Activated T-helper 17 cell treated with anti-CD3 and anti-CD28 coated beads, Interleukin-2, amount 50 U/mL, for 72 hours (primary cell): Measurements from ENCODE around the gene LRRC23. TPM values are rescaled to one million over a fixed set of nuclear protein-coding genes. Genes with fewer than 3 reads are reported as not detected.

Experiments used
- ATAC-seq: fragments of 150-1000 bp; cut with Tn5 transposase; replicated peaks from 2 replicates; pipeline ENCODE4 v1.10.0; 2021; ENCODE audit warnings: mild to moderate bottlenecking, moderate library complexity
- H3K27ac Mint-ChIP-seq: one replicate; pipeline ENCODE4 v1.8.0; 2022; ENCODE audit warnings: mixed read lengths
- H3K27me3 Mint-ChIP-seq: one replicate; pipeline ENCODE4 v1.8.0; 2022; ENCODE audit warnings: mixed read lengths
- H3K36me3 Mint-ChIP-seq: one replicate; pipeline ENCODE4 v1.8.0; 2022; ENCODE audit warnings: low read depth, mild to moderate bottlenecking, mixed read lengths
- H3K4me1 Mint-ChIP-seq: one replicate; pipeline ENCODE4 v1.8.0; 2022; ENCODE audit warnings: mixed read lengths
- H3K4me3 Mint-ChIP-seq: one replicate; pipeline ENCODE4 v1.8.0; 2022; ENCODE audit warnings: mild to moderate bottlenecking, mixed read lengths
- H3K9me3 Mint-ChIP-seq: one replicate; pipeline ENCODE4 v1.8.0; 2022; ENCODE audit warnings: mixed read lengths
- total RNA-seq, 2 donors: library from RNA; stranded (reverse); gene quantifications; one replicate each; pipeline ENCODE4 v1.2.3, GENCODE V29; 2022

Gene LRRC23
- total RNA-seq, 2 donors from 2014 or later: 4.4 to 7.6 TPM

- peak overlapping the region; percentile 87 for H3K4me3 Mint-ChIP-seq
- H3K9me3 Mint-ChIP-seq: no peaks in the 10 kb centered on the region
- no peak overlapping the region for H3K27ac Mint-ChIP-seq
- peaks cover 86% of the 10 kb centered on the region for H3K36me3 Mint-ChIP-seq
- peaks cover 35% of the 10 kb centered on the region for H3K4me1 Mint-ChIP-seq
- no peak for ATAC-seq
- H3K27me3 Mint-ChIP-seq: no peaks in the 10 kb centered on the region
These were observed 58.6 kb downstream of the LRRC23 start for GRCh38 chr12:6963016-6963731.

Other genes starting within 250 kb of the LRRC23 start
- 10 to 100 TPM; 13.4 to 25.6 TPM for gene ING4, start 241.7 kb upstream of the LRRC23 start, total RNA-seq
- 10 to 100 TPM; 80.6 to 88.7 TPM for gene ZNF384, start 215.4 kb upstream of the LRRC23 start, total RNA-seq
- 1 to 10 TPM in 1 of 2 donors, under 1 TPM in 1; 0.41 to 1.4 TPM for gene PIANP, start 204.0 kb upstream of the LRRC23 start, total RNA-seq
- gene COPS7A, start 180.8 kb upstream of the LRRC23 start, total RNA-seq: 10 to 100 TPM; 36.5 to 38.7 TPM
- gene MLF2, start 151.7 kb upstream of the LRRC23 start, total RNA-seq: 100 to 1,000 TPM; 132 to 279 TPM
- 100 to 1,000 TPM in 1 of 2 donors, 10 to 100 TPM in 1; 71.3 to 161 TPM for gene PTMS, start 138.5 kb upstream of the LRRC23 start, total RNA-seq
- gene LAG3, start 132.3 kb upstream of the LRRC23 start, total RNA-seq: 100 to 1,000 TPM in 1 of 2 donors, 10 to 100 TPM in 1; 45.6 to 206 TPM
- 100 to 1,000 TPM; 224 to 261 TPM for gene CD4, start 115.3 kb upstream of the LRRC23 start, total RNA-seq
- under 1 TPM; 0.15 to 0.37 TPM for gene GPR162, start 83.0 kb upstream of the LRRC23 start, total RNA-seq
- gene P3H3, start 76.4 kb upstream of the LRRC23 start, total RNA-seq: 1 to 10 TPM in 1 of 2 donors, not detected in 1; 1.1 TPM
- under 1 TPM in 1 of 2 donors, not detected in 1; 0.66 TPM for gene GNB3, start 63.9 kb upstream of the LRRC23 start, total RNA-seq
- 100 to 1,000 TPM in 1 of 2 donors, 10 to 100 TPM in 1; 86.9 to 104 TPM for gene CDCA3, start 53.5 kb upstream of the LRRC23 start, total RNA-seq
- gene USP5, start 52.7 kb upstream of the LRRC23 start, total RNA-seq: 100 to 1,000 TPM in 1 of 2 donors, 10 to 100 TPM in 1; 83.4 to 149 TPM
- 1,000 to 10,000 TPM; 1,893 to 2,116 TPM for gene TPI1, start 37.3 kb upstream of the LRRC23 start, total RNA-seq
- gene SPSB2, start 31.5 kb upstream of the LRRC23 start, total RNA-seq: 1 to 10 TPM; 2.2 to 2.4 TPM
- gene ENO2, start 9.8 kb downstream of the LRRC23 start, total RNA-seq: 100 to 1,000 TPM; 234 to 858 TPM
- gene ATN1, start 23.1 kb downstream of the LRRC23 start, total RNA-seq: 10 to 100 TPM; 34.0 to 62.3 TPM
- gene RNU7-1, start 39.0 kb downstream of the LRRC23 start, total RNA-seq: not detected
- 100 to 1,000 TPM; 192 to 307 TPM for gene C12orf57, start 39.2 kb downstream of the LRRC23 start, total RNA-seq
- 100 to 1,000 TPM; 134 to 223 TPM for gene PTPN6, start 46.5 kb downstream of the LRRC23 start, total RNA-seq
- 100 to 1,000 TPM; 285 to 436 TPM for gene PHB2, start 65.8 kb downstream of the LRRC23 start, total RNA-seq
- gene EMG1, start 66.1 kb downstream of the LRRC23 start, total RNA-seq: 10 to 100 TPM; 50.9 to 90.5 TPM
- gene LPCAT3, start 113.7 kb downstream of the LRRC23 start, total RNA-seq: 10 to 100 TPM; 13.2 to 34.8 TPM
- 10 to 100 TPM in 1 of 2 donors, 1 to 10 TPM in 1; 6.9 to 13.1 TPM for gene C1S, start 155.9 kb downstream of the LRRC23 start, total RNA-seq
- gene C1R, start 187.6 kb downstream of the LRRC23 start, total RNA-seq: 1 to 10 TPM; 3.2 to 3.3 TPM
- gene C1RL, start 204.4 kb downstream of the LRRC23 start, total RNA-seq: 10 to 100 TPM; 14.0 to 30.6 TPM
- not detected for gene RBP5, start 224.1 kb downstream of the LRRC23 start, total RNA-seq
- gene CLSTN3, start 225.5 kb downstream of the LRRC23 start, total RNA-seq: 10 to 100 TPM; 51.8 to 61.9 TPM